Peyer's patch (tissue), 4 donors: ENCODE data around the gene ZNF462.

Source experiments
- POLR2A ChIP-seq, 2 donors: fragments of 450-650 bp; IDR thresholded peaks; one replicate each; pipeline ENCODE4 v1.5.1; 2017; ENCODE audit warnings: antibody characterized with exemption in 2 of 2, mild to moderate bottlenecking in 2 of 2, moderate library complexity in 2 of 2
- TF ChIP-seq, protein P1 (sequence below), 6 experiments: fragments of 450-650 bp in 4 of 6; fragments of 200-600 bp in 2 of 6; sonication (generic) in 1 of 6; IDR thresholded peaks; one replicate each; pipeline ENCODE4 v1.5.1; 2017 to 2019; ENCODE audit warnings: antibody characterized with exemption in 6 of 6, mild to moderate bottlenecking in 3 of 6, moderate library complexity in 1 of 6

- TF ChIP-seq, protein P1, sequence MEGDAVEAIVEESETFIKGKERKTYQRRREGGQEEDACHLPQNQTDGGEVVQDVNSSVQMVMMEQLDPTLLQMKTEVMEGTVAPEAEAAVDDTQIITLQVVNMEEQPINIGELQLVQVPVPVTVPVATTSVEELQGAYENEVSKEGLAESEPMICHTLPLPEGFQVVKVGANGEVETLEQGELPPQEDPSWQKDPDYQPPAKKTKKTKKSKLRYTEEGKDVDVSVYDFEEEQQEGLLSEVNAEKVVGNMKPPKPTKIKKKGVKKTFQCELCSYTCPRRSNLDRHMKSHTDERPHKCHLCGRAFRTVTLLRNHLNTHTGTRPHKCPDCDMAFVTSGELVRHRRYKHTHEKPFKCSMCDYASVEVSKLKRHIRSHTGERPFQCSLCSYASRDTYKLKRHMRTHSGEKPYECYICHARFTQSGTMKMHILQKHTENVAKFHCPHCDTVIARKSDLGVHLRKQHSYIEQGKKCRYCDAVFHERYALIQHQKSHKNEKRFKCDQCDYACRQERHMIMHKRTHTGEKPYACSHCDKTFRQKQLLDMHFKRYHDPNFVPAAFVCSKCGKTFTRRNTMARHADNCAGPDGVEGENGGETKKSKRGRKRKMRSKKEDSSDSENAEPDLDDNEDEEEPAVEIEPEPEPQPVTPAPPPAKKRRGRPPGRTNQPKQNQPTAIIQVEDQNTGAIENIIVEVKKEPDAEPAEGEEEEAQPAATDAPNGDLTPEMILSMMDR (IDR thresholded peaks at IDR 0.05) = no peak
- no peak for TF ChIP-seq POLR2A (IDR thresholded peaks at IDR 0.05)
These were observed 197.1 kb downstream of the ZNF462 start for GRCh38 chr9:107060062-107060461.
